ENCODE data around the gene MAP3K20. TPM values are rescaled to one million over a fixed set of nuclear protein-coding genes. Genes with fewer than 3 reads are reported as not detected.
"Not testable (repeated sequence)": the region's sequence is repeated elsewhere in the genome, so short reads cannot be mapped to it uniquely, and the experiment has no call there.

MAP3K20 gene
- polyA plus RNA-seq, 1 of the 3 experiments (the other 2 are of a cell fraction) = 8.5 TPM

DNA sequence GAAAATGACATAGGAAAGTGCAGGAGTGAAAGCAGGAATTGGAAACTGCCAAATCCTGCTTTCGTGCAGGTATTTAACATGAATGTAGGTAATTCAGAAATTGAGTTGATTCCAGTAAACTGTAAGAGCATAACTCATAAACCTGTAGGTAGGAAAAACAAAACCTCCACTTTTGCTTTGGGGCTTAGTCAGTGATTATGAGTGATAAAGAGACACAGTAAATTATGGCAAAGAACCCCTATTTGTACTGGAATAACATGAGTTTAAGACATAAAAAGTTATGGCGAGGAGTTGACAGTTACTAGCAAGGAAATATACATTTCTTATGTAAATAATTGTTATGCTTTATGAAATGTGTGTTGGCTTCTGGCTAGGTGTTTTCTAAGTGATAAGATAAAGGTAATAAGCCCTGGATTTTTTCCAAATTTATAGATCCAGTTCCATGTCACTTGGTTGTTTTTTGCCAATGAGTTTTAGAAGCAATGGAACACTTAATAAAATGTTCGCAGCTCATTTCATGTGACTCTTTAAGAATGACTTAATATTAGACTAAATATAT, 17.3 kb downstream of the MAP3K20 start (continued):
- TF ChIP-seq, protein P1, sequence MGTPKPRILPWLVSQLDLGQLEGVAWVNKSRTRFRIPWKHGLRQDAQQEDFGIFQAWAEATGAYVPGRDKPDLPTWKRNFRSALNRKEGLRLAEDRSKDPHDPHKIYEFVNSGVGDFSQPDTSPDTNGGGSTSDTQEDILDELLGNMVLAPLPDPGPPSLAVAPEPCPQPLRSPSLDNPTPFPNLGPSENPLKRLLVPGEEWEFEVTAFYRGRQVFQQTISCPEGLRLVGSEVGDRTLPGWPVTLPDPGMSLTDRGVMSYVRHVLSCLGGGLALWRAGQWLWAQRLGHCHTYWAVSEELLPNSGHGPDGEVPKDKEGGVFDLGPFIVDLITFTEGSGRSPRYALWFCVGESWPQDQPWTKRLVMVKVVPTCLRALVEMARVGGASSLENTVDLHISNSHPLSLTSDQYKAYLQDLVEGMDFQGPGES (IDR thresholded peaks at IDR 0.05; ENCODE audit: low read depth, low read length) = no peak
- TF ChIP-seq NRF1 (IDR thresholded peaks at IDR 0.05; ENCODE audit: low read depth, low read length) = no peak

DNA sequence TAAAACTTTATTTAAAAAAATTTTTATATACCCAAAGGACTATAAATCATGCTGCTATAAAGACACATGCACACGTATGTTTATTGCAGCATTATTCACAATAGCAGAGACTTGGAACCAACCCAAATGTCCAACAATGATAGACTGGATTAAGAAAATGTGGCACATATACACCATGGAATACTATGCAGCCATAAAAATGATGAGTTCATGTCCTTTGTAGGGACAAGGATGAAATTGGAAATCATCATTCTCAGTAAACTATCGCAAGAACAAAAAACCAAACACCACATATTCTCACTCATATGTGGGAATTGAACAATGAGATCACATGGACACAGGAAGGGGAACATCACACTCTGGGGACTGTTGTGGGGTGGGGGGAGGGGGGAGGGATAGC, 18.0 kb downstream of the MAP3K20 start:
- 97% methylated on average over 2 of the region's 2 CpGs for WGBS (ENCODE audit: low lambda C conversion rate)

DNA sequence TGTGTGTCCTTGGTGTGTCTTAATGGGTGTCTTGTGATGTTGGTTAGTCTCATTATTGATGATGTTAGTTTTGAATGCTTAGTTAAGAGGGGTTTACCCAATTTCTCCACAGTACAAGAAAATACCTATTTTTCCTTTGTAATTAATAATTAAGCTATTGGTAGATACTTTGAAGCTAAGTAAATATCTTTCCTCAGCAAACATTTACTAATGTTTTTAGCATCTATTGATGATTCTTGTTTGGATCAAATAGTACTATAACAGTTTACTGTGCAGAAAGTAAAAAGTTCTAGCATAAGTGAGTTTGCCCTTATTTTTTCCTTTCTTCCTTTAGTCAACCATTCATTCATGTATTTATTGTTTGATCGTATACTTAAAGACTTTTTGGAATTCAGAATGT, 19.1 kb downstream of the MAP3K20 start:
- Histone ChIP-seq H3K9ac (no peak overlapping the region), H3K9me2 (no peaks in the 10 kb centered on the region), H4K20me1 (ENCODE audit: insufficient read depth) (no peaks in the 10 kb centered on the region), H3K36me3 (replicated peaks in 1 of 2; ENCODE audit: control insufficient read depth in 1 of 2, insufficient read depth in 2 of 2, low read length in 1 of 2) (peaks cover 27 to 34% of the 10 kb centered on the region in 2 experiments), H2AFZ (ENCODE audit: low read depth) (no peak overlapping the region), H3K79me2 (ENCODE audit: insufficient read depth) (peaks cover 15% of the 10 kb centered on the region), H3K4me1 (ENCODE audit: control insufficient read depth in 1 of 2, insufficient read depth in 2 of 2, low read depth in 1 of 2, low read length in 1 of 2) (peaks cover 3 to 9% of the 10 kb centered on the region in 2 experiments; a peak in 3 of 4 replicates), H3K4me3 (ENCODE audit: low read depth in 2 of 2, low read length in 1 of 2) (no peak overlapping the region), H3K27me3 (ENCODE audit: insufficient read depth) (no peaks in the 10 kb centered on the region), H3K4me2 (no peak overlapping the region), H3F3A (replicated peaks; ENCODE audit: insufficient read depth) (peaks cover 4% of the 10 kb centered on the region), H3K9me3 (no peaks in the 10 kb centered on the region), H3K27ac (ENCODE audit: low read depth in 2 of 2, low read length in 1 of 2) (no peak overlapping the region)
- WGBS (ENCODE audit: low lambda C conversion rate) = 100% methylated on average over 1 of the region's 1 CpG
- no peak for DNase-seq
- CTCF ChIA-PET = interaction anchor here (0.8 kb wide), 1 partner anchor 116 kb away, joined by 4 read pairs; no protein-coding TSS in a partner anchor
- no peak for TF ChIP-seq YY1 (IDR thresholded peaks at IDR 0.05; ENCODE audit: low read depth)
- no peak for TF ChIP-seq EZH2phosphoT487 (IDR thresholded peaks at IDR 0.05; ENCODE audit: borderline replicate concordance, low read depth)
- POLR2A ChIA-PET = no interaction called here

More for the DNA sequence above, 18.0 kb downstream of the MAP3K20 start:
- DNase-seq; CTCF ChIA-PET; H3K4me1 ChIP-seq (ENCODE audit: control insufficient read depth in 1 of 2, insufficient read depth in 2 of 2, low read depth in 1 of 2, low read length in 1 of 2); H3K9me2 ChIP-seq; H4K20me1 ChIP-seq (ENCODE audit: insufficient read depth); H3K27me3 ChIP-seq (ENCODE audit: insufficient read depth); H3K4me2 ChIP-seq; H3K4me3 ChIP-seq (ENCODE audit: low read depth in 2 of 2, low read length in 1 of 2); H3K9me3 ChIP-seq; H2AFZ ChIP-seq (ENCODE audit: low read depth); POLR2A ChIA-PET; H3F3A ChIP-seq (replicated peaks; ENCODE audit: insufficient read depth); H3K9ac ChIP-seq; H3K27ac ChIP-seq (ENCODE audit: low read depth in 2 of 2, low read length in 1 of 2): not testable (repeated sequence)
- Histone ChIP-seq H3K79me2 (ENCODE audit: insufficient read depth) (peaks cover 22% of the 10 kb centered on the region), H3K36me3 (replicated peaks in 1 of 2; ENCODE audit: control insufficient read depth in 1 of 2, insufficient read depth in 2 of 2, low read length in 1 of 2) (peaks cover 27 to 34% of the 10 kb centered on the region in 2 experiments)

DNA sequence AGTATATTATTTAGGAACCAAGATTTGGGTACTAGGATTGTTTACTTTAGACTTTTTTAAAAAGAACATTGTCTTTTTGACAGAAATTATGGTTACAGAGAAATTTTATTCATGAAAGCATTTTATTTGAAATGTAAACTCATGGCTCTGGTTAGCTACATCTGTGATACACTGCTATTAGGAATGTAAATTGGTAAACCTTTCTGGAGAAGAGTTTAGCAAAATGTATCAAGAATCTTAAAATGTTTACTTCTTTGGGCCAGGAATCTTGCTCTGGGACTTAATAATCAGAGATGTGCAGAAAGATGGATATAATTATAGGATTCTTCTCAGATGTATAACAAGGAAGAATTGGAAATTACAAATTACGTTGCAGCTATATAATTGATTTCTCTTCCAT, 19.7 kb downstream of the MAP3K20 start:
- Histone ChIP-seq H3K9ac (no peak overlapping the region), H4K20me1 (ENCODE audit: insufficient read depth) (no peaks in the 10 kb centered on the region), H3K27me3 (ENCODE audit: insufficient read depth) (no peaks in the 10 kb centered on the region), H2AFZ (ENCODE audit: low read depth) (no peak overlapping the region), H3K27ac (ENCODE audit: low read depth in 2 of 2, low read length in 1 of 2) (no peak overlapping the region), H3K4me2 (no peak overlapping the region), H3K9me2 (no peaks in the 10 kb centered on the region), H3K79me2 (ENCODE audit: insufficient read depth) (peaks cover 15% of the 10 kb centered on the region), H3K4me3 (ENCODE audit: low read depth in 2 of 2, low read length in 1 of 2) (no peak overlapping the region), H3K4me1 (ENCODE audit: control insufficient read depth in 1 of 2, insufficient read depth in 2 of 2, low read depth in 1 of 2, low read length in 1 of 2) (peaks cover 2 to 3% of the 10 kb centered on the region in 2 experiments; a peak in 2 of 4 replicates), H3K9me3 (no peaks in the 10 kb centered on the region), H3K36me3 (replicated peaks in 1 of 2; ENCODE audit: control insufficient read depth in 1 of 2, insufficient read depth in 2 of 2, low read length in 1 of 2) (peaks cover 29 to 34% of the 10 kb centered on the region in 2 experiments), H3F3A (replicated peaks; ENCODE audit: insufficient read depth) (peaks cover 4% of the 10 kb centered on the region)
- CTCF ChIA-PET = interaction anchor here (0.8 kb wide), 1 partner anchor 115 kb away, joined by 4 read pairs; no protein-coding TSS in a partner anchor
- TF ChIP-seq RAD21 (IDR thresholded peaks at IDR 0.05; ENCODE audit: low read length) = no peak
- TF ChIP-seq, protein P2, sequence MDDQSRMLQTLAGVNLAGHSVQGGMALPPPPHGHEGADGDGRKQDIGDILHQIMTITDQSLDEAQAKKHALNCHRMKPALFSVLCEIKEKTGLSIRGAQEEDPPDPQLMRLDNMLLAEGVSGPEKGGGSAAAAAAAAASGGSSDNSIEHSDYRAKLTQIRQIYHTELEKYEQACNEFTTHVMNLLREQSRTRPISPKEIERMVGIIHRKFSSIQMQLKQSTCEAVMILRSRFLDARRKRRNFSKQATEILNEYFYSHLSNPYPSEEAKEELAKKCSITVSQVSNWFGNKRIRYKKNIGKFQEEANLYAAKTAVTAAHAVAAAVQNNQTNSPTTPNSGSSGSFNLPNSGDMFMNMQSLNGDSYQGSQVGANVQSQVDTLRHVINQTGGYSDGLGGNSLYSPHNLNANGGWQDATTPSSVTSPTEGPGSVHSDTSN (IDR thresholded peaks at IDR 0.05) = no peak
- POLR2A ChIA-PET = no interaction called here
- no peak for DNase-seq
- WGBS (ENCODE audit: low lambda C conversion rate) = 94% methylated on average over 1 of the region's 1 CpG

Measured in SK-N-SH (cell line).